HUES64 (cell line): ENCODE data around the gene SLC47A1.

Experiments
- H3K27ac ChIP-seq: 2 replicates; pipeline ENCODE4 v1.7.0; 2013; ENCODE audit warnings: low read depth, low read length, inconsistent platforms
- H3K27me3 ChIP-seq: 2 replicates; pipeline ENCODE4 v1.6.1; 2013; ENCODE audit warnings: mild to moderate bottlenecking, low read length; ENCODE audit not compliant: insufficient read depth
- H3K36me3 ChIP-seq: 2 replicates; pipeline ENCODE4 v1.6.1; 2013; ENCODE audit warnings: mild to moderate bottlenecking, low read length; ENCODE audit not compliant: insufficient read depth
- H3K4me1 ChIP-seq: 2 replicates; pipeline ENCODE4 v1.6.1; 2013; ENCODE audit warnings: mild to moderate bottlenecking, low read length, moderate library complexity; ENCODE audit not compliant: insufficient read depth
- H3K4me3 ChIP-seq: 2 replicates; pipeline ENCODE4 v1.5.1; 2013; ENCODE audit warnings: mild to moderate bottlenecking, low read length, moderate library complexity
- H3K9ac ChIP-seq: 2 replicates; pipeline ENCODE4 v1.6.1; 2013; ENCODE audit warnings: mild to moderate bottlenecking, low read depth, low read length
- H3K9me3 ChIP-seq: 2 replicates; pipeline ENCODE4 v1.6.1; 2013; ENCODE audit warnings: low read depth, low read length; ENCODE audit not compliant: insufficient read depth
- WGBS: fragments of 150-250, 120-280 bp; methylation state at CpG from one replicate; pipeline ENCODE4 v1.1.7; 2013; ENCODE audit warnings: missing lambda C conversion rate; 5-methylcytosine and 5-hydroxymethylcytosine counted together

Gene SLC47A1

GRCh38 chr17:19531780-19532501 lies 1.7 kb upstream of the SLC47A1 start:
- WGBS: 88% methylated on average over 8 of the region's 8 CpGs
- Histone ChIP-seq H3K27me3 (peaks cover 50% of the 10 kb centered on the region), H3K36me3 (no peaks in the 10 kb centered on the region)

DNA sequence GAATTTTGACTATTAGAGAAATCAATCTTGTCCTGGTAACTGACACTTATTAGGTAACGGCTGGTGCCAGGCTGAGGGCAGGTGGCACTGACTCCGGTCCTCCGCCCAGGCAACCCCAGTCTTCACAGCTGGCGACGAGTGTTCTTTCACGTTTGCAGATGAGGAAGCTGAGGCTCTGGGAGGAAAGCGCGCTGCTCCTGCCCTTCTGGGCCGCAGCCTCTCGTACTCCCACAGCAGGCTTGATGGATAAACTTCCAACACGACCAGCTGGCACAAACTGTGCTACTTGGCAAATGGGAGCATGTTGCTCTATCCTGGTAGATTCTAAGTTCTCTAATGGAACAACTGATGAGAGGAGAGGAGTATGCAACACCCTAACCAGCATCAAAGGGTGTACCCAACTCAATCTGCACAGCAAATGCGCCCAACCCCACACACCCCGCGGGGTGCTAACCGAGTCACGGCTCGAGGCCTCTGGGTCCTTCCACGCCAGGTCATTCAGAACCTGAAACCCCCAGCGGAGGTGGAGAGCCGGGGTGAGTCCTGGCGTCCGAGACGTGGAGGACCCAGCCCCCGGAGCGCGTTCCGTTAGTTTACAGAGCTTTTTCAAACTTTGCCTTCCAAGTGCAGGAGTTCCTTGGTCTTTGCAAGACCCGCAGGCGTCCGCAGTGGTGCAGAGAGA lies 477 bp upstream of the SLC47A1 start:
- Histone ChIP-seq H3K9ac (no peak overlapping the region), H3K9me3 (no peaks in the 10 kb centered on the region), H3K27me3 (peaks cover 50% of the 10 kb centered on the region), H3K4me3 (peak overlapping the region; percentile 62), H3K36me3 (no peaks in the 10 kb centered on the region), H3K4me1 (peaks cover 9% of the 10 kb centered on the region; the same call in 1 of the 2 replicates), H3K27ac (no peak overlapping the region)
- WGBS: 33% methylated on average over 30 of the region's 30 CpGs

More at GRCh38 chr17:19531780-19532501, 1.7 kb upstream of the SLC47A1 start:
- Histone ChIP-seq H3K9ac (no peak overlapping the region), H3K27ac (no peak overlapping the region), H3K4me3 (no peak overlapping the region), H3K4me1 (peaks cover 9% of the 10 kb centered on the region; the same call in 1 of the 2 replicates), H3K9me3 (no peaks in the 10 kb centered on the region)

DNA sequence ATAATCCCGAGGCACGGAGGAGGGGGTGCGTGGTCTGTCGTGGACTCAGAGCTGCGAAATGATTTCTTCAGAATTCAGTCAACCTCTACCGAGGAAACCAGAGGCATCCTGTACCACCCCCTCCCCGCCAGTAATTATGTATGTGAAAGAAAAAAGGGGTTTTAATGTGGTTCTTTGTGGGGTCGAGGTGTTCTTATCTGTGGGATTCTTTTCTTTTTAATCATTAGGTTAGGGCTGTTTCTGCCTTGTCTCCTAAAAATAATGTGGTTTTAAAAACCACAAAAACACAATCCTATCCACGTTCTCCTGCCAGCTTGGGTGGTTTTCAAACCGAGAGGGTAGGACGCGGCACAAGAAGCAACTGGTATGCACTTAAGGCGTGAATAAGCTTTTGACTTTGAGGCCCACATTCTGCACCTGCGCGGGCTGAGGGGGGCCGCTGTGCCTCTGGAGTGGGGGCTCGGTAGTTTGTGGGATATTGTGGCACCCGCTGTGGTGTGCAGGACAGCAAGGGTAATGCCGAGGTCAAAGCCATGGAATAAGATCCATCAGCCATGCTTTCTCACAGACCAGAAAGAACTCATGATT lies 1.0 kb downstream of the SLC47A1 start:
- Histone ChIP-seq H3K9ac (peak overlapping the region; percentile 30; the same call in 1 of the 2 replicates), H3K27me3 (peaks cover 50% of the 10 kb centered on the region), H3K27ac (no peak overlapping the region), H3K4me3 (peak overlapping the region; percentile 62), H3K9me3 (no peaks in the 10 kb centered on the region), H3K4me1 (peaks cover 13% of the 10 kb centered on the region; the same call in 1 of the 2 replicates), H3K36me3 (no peaks in the 10 kb centered on the region)
- 61% methylated on average over 16 of the region's 19 CpGs for WGBS

GRCh38 chr17:19537111-19537510 lies 3.5 kb downstream of the SLC47A1 start:
- Histone ChIP-seq H3K4me1 (peaks cover 13% of the 10 kb centered on the region; the same call in 1 of the 2 replicates), H3K36me3 (no peaks in the 10 kb centered on the region), H3K9ac (no peak overlapping the region), H3K4me3 (no peak overlapping the region), H3K9me3 (no peaks in the 10 kb centered on the region), H3K27me3 (peaks cover 44% of the 10 kb centered on the region), H3K27ac (no peak overlapping the region)
- 67% methylated on average over 6 of the region's 6 CpGs for WGBS

GRCh38 chr17:19538095-19539039 lies 4.7 kb downstream of the SLC47A1 start:
- Histone ChIP-seq H3K4me3 (no peak overlapping the region), H3K4me1 (peaks cover 10% of the 10 kb centered on the region; the same call in 1 of the 2 replicates), H3K9me3 (no peaks in the 10 kb centered on the region), H3K9ac (no peak overlapping the region), H3K27me3 (peaks cover 31% of the 10 kb centered on the region), H3K36me3 (no peaks in the 10 kb centered on the region), H3K27ac (no peak overlapping the region)
- WGBS: 90% methylated on average over 14 of the region's 14 CpGs

- Histone ChIP-seq H3K9me3 (no peaks in the 10 kb centered on the region), H3K27ac (no peak overlapping the region), H3K9ac (no peak overlapping the region), H3K4me1 (peaks cover 9% of the 10 kb centered on the region; the same call in 1 of the 2 replicates), H3K4me3 (no peak overlapping the region), H3K27me3 (peaks cover 25% of the 10 kb centered on the region), H3K36me3 (no peaks in the 10 kb centered on the region)
- 94% methylated on average over 7 of the region's 7 CpGs for WGBS
These were observed 5.4 kb downstream of the SLC47A1 start for GRCh38 chr17:19539040-19539399.

GRCh38 chr17:19539841-19540311 lies 6.2 kb downstream of the SLC47A1 start:
- 95% methylated on average over 10 of the region's 10 CpGs for WGBS
- H3K9ac ChIP-seq: no peak overlapping the region
- H3K4me1 ChIP-seq: peaks cover 4% of the 10 kb centered on the region; the same call in 1 of the 2 replicates
- H3K36me3 ChIP-seq: no peaks in the 10 kb centered on the region
- peaks cover 16% of the 10 kb centered on the region for H3K27me3 ChIP-seq
- H3K27ac ChIP-seq: no peak overlapping the region
- no peaks in the 10 kb centered on the region for H3K9me3 ChIP-seq
- H3K4me3 ChIP-seq: no peak overlapping the region

DNA sequence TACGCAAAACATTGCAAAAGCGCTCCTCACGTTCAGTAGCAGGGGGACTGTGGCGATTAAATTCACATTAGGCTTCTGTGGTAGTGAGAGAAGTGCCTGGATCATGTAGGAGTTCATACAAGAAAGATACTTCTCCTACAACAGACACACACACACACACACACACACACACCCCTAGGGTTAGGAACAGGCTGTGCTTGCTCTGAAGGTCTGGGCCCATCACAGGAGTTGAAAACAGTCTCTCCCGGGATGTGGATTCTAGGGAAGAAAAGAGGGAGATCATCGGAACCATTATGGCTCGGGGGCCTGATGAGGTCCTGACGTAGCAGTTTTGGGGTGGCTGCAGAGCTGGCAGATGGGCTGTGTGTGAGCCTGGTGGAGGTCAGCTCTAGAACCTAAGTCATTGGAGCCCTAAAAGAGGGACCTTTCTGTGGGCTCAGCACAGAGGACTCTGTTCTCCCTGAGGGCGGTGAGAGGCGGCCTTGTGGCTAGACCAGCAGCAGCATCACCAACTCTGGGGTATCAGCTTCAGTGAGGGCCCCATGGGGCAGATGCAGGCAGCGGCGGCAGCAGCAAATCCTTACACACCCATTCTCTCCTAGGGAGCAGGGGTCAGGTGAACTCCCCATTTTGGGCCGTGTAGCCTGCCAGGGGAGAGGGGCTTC lies 7.2 kb downstream of the SLC47A1 start:
- no peak overlapping the region for H3K9ac ChIP-seq
- H3K4me1 ChIP-seq: peaks cover 4% of the 10 kb centered on the region; the same call in 1 of the 2 replicates
- peaks cover 8% of the 10 kb centered on the region; the same call in 1 of the 2 replicates for H3K27me3 ChIP-seq
- 90% methylated on average over 13 of the region's 13 CpGs for WGBS
- no peak overlapping the region for H3K27ac ChIP-seq
- no peak overlapping the region for H3K4me3 ChIP-seq
- H3K9me3 ChIP-seq: no peaks in the 10 kb centered on the region
- no peaks in the 10 kb centered on the region for H3K36me3 ChIP-seq

DNA sequence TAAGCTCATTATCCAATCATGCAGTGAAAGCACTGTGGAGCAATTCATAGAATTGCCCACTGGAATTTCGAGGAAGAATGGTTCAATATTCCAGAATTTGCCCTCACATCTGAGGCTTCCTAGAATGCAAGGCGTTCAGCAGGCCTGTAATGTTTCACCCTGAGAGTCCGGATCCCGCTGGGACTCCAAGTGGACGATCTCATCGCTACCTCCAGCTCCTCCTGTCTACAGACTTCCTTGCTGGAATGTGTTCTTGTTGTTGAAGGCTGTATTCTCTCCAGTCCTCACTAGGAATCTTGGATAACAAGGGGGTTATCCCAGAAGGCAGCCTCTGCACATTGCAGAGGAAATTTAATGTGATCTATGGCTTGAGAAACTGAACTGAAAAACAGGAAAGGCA lies 7.8 kb downstream of the SLC47A1 start:
- Histone ChIP-seq H3K27ac (no peak overlapping the region), H3K4me3 (no peak overlapping the region), H3K4me1 (peaks cover 4% of the 10 kb centered on the region; the same call in 1 of the 2 replicates), H3K9ac (no peak overlapping the region), H3K9me3 (no peaks in the 10 kb centered on the region), H3K36me3 (no peaks in the 10 kb centered on the region), H3K27me3 (0 out of 2 replicates have a peak, but pooled peaks cover 4% of the 10 kb centered on the region)
- 92% methylated on average over 6 of the region's 6 CpGs for WGBS

DNA sequence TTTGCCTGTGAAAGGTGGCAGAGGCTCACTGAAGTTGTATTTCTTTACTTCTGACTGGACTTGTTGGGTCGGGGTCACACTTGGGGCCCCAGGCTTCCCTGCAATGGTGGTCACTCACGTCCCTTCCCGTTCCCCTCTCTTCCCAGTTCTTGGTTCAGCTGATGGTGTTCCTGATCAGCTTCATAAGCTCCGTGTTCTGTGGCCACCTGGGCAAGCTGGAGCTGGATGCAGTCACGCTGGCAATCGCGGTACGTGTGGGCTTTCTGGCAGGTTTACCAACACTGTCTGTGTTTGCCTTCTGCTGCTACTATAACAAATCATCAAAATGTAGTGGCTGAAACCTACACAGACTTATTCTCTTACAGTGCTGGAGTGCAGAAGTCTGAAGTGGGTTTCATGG lies 8.6 kb downstream of the SLC47A1 start:
- whole genome bisulfite sequencing: 95% methylated on average over 8 of the region's 8 CpGs
- Histone ChIP-seq H3K4me1 (peaks cover 4% of the 10 kb centered on the region; the same call in 1 of the 2 replicates), H3K36me3 (no peaks in the 10 kb centered on the region), H3K4me3 (no peak overlapping the region), H3K9ac (no peak overlapping the region), H3K27ac (no peak overlapping the region), H3K9me3 (no peaks in the 10 kb centered on the region), H3K27me3 (no peaks in the 10 kb centered on the region)
